Panc1 (cell line): ENCODE measurements around the gene IL34. TPM values are rescaled to one million over a fixed set of nuclear protein-coding genes. Genes with fewer than 3 reads are reported as not detected.

ENCODE experiments used
- ATAC-seq: fragments of 200-7000 bp; cut with Tn5 transposase; 2 replicates; pipeline ENCODE4 v1.9.1; 2020; ENCODE audit warnings: mild to moderate bottlenecking, moderate library complexity
- BruUV-seq: library from RNA; stranded (reverse); fragments of 400-500 nt; replicated peaks from 2 replicates; lab custom pipeline; 2021; lab: Mats Ljungman, UMichigan
- CTCF ChIA-PET: fragments of 300-600 bp; sonication (Branson Sonifier 250); formaldehyde crosslinking; loops from one replicate; lab custom pipeline; 2022; ENCODE audit warnings: antibody characterized with exemption; lab: Charles Lee
- POLR2A ChIA-PET: fragments of 300-600 bp; sonication (Branson Sonifier 250); formaldehyde crosslinking; loops from one replicate; lab custom pipeline; 2022; ENCODE audit warnings: antibody characterized with exemption; lab: Charles Lee
- DNase-seq: peaks from one replicate; pipeline ENCODE4 v3.0.0-alpha.2; 2010; ENCODE audit warnings: low read depth, low spot score
- H3K27ac ChIP-seq: 2 replicates; pipeline ENCODE4 v1.5.1; 2011; ENCODE audit warnings: mild to moderate bottlenecking, low read length, inconsistent platforms
- H3K27me3 ChIP-seq: fragments of 200-500 bp; sonication (Bioruptor generic); 2 replicates; pipeline ENCODE4 v1.6.0; 2014; ENCODE audit warnings: low read length, inconsistent platforms; ENCODE audit not compliant: control insufficient read depth, insufficient read depth
- H3K36me3 ChIP-seq: fragments of 200-500 bp; sonication (Bioruptor generic); 2 replicates; pipeline ENCODE4 v1.5.1; 2014; ENCODE audit warnings: inconsistent platforms, mild to moderate bottlenecking, low read length, moderate library complexity; ENCODE audit not compliant: control insufficient read depth, insufficient read depth
- H3K4me1 ChIP-seq: 2 replicates; pipeline ENCODE4 v1.5.1; 2011; ENCODE audit warnings: inconsistent platforms, mild to moderate bottlenecking, low read length, moderate library complexity; ENCODE audit not compliant: control insufficient read depth, insufficient read depth
- H3K4me3 ChIP-seq, 2 experiments: 2 replicates each; pipeline ENCODE4 v1.5.1; 2011 to 2012; ENCODE audit warnings: low read depth in 2 of 2, low read length in 2 of 2, mild to moderate bottlenecking in 2 of 2, inconsistent platforms in 1 of 2, moderate library complexity in 1 of 2
- H3K9me3 ChIP-seq: fragments of 200-500 bp; sonication (Bioruptor generic); 2 replicates; pipeline ENCODE4 v1.5.1; 2014; ENCODE audit warnings: low read depth, mild to moderate bottlenecking, inconsistent platforms, low read length, moderate library complexity; ENCODE audit not compliant: control insufficient read depth, insufficient read depth
- POLR2AphosphoS5 ChIP-seq: IDR thresholded peaks from 2 replicates; pipeline ENCODE4 v1.6.1; 2012; ENCODE audit warnings: mild to moderate bottlenecking, low read depth, low read length, moderate library complexity
- SIN3A ChIP-seq: IDR thresholded peaks from 2 replicates; pipeline ENCODE4 v1.6.1; 2012; ENCODE audit warnings: low read depth, mild to moderate bottlenecking, low read length, moderate library complexity, borderline replicate concordance; ENCODE audit not compliant: insufficient read depth
- TCF7L2 ChIP-seq: IDR thresholded peaks from 2 replicates; pipeline ENCODE4 v1.6.1; 2011; ENCODE audit warnings: mild to moderate bottlenecking, low read depth, low read length, inconsistent platforms
- in situ Hi-C: cut with HindIII; loops from 2 replicates; pipeline ENCODE4 v1.10.0; 2016; ENCODE audit warnings: low sequenced_read_pairs, low pct_unique_long_range_greater_than_20kb
- intact Hi-C: fragments of 100-400 bp; cut with micrococcal nuclease; formaldehyde crosslinking; loops from one replicate; pipeline ENCODE4 v1.10.0; 2022; ENCODE audit not compliant: unreplicated experiment
- total RNA-seq: library from RNA; stranded (reverse); gene quantifications from one replicate; pipeline ENCODE4 v1.2.1, GENCODE V29; 2021; ENCODE audit not compliant: unreplicated experiment
- TF ChIP-seq, protein P1 (sequence below), 2 experiments: IDR thresholded peaks; 2 replicates each; pipeline ENCODE4 v1.6.1; 2011 to 2012; ENCODE audit warnings: low read depth in 2 of 2, control low read depth in 1 of 2, low read length in 1 of 2, mild to moderate bottlenecking in 1 of 2, moderate library complexity in 1 of 2; ENCODE audit not compliant: insufficient read depth in 1 of 2
- TF ChIP-seq, protein P2 (sequence below): fragments of 450-650 bp; IDR thresholded peaks from 2 replicates; pipeline ENCODE4 v1.5.1; 2017; ENCODE audit warnings: mild to moderate bottlenecking

Gene IL34
- total RNA-seq, 1 experiment from 2014 or later, result 5.8 TPM

DNA sequence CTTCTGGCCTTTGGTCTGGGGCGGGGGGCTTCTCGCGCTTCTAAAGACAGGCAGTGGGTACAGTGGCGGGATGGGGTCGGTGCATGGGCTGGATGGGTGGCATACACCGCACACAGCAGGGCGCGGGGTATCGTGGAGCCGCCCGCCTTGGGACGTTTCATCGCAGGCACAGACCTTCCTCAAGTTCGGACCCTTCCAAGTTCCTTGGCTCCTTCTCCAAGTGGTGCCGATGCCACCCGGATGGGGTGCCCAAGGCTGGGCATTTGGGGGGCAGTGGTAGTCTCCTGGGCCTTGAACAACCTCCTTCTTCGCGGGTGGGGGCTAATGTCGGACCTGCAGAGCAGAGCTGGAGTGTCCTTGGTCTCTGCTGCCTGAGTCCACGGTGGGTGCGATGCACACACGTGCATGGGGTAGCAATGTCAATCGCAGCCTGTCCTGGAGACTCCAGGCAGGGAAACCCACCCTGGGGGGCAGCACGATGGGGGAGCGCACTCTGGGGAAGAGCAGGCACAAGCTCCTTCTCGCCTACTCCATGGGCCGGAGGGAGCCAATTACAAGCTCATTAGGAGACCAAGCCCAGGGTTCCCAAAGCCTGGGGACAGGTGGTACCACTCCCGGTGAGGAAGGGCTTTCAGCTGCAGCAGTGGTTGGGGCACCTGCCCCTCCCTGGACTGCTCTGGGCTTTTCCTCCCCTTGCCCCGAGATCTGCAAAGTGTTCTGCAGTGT is 40.2 kb downstream of the IL34 start:
- Histone ChIP-seq H3K36me3 (peaks cover 4% of the 10 kb centered on the region; the same call in 1 of the 2 replicates), H3K4me3 (peak overlapping the region; percentile 11 to 61; a peak in 3 of 4 replicates), H3K27me3 (no peaks in the 10 kb centered on the region), H3K9me3 (no peaks in the 10 kb centered on the region), H3K27ac (peak overlapping the region; percentile 51), H3K4me1 (peaks cover 43% of the 10 kb centered on the region)
- TF ChIP-seq, protein P1, sequence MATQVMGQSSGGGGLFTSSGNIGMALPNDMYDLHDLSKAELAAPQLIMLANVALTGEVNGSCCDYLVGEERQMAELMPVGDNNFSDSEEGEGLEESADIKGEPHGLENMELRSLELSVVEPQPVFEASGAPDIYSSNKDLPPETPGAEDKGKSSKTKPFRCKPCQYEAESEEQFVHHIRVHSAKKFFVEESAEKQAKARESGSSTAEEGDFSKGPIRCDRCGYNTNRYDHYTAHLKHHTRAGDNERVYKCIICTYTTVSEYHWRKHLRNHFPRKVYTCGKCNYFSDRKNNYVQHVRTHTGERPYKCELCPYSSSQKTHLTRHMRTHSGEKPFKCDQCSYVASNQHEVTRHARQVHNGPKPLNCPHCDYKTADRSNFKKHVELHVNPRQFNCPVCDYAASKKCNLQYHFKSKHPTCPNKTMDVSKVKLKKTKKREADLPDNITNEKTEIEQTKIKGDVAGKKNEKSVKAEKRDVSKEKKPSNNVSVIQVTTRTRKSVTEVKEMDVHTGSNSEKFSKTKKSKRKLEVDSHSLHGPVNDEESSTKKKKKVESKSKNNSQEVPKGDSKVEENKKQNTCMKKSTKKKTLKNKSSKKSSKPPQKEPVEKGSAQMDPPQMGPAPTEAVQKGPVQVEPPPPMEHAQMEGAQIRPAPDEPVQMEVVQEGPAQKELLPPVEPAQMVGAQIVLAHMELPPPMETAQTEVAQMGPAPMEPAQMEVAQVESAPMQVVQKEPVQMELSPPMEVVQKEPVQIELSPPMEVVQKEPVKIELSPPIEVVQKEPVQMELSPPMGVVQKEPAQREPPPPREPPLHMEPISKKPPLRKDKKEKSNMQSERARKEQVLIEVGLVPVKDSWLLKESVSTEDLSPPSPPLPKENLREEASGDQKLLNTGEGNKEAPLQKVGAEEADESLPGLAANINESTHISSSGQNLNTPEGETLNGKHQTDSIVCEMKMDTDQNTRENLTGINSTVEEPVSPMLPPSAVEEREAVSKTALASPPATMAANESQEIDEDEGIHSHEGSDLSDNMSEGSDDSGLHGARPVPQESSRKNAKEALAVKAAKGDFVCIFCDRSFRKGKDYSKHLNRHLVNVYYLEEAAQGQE (IDR thresholded peaks at IDR 0.05; ENCODE audit: insufficient read depth in 1 of 2, low read depth in 2 of 2, low read length in 1 of 2), result no peak
- TF ChIP-seq TCF7L2 (no peak), SIN3A (no peak), POLR2AphosphoS5 (no peak)
- TF ChIP-seq, protein P2, sequence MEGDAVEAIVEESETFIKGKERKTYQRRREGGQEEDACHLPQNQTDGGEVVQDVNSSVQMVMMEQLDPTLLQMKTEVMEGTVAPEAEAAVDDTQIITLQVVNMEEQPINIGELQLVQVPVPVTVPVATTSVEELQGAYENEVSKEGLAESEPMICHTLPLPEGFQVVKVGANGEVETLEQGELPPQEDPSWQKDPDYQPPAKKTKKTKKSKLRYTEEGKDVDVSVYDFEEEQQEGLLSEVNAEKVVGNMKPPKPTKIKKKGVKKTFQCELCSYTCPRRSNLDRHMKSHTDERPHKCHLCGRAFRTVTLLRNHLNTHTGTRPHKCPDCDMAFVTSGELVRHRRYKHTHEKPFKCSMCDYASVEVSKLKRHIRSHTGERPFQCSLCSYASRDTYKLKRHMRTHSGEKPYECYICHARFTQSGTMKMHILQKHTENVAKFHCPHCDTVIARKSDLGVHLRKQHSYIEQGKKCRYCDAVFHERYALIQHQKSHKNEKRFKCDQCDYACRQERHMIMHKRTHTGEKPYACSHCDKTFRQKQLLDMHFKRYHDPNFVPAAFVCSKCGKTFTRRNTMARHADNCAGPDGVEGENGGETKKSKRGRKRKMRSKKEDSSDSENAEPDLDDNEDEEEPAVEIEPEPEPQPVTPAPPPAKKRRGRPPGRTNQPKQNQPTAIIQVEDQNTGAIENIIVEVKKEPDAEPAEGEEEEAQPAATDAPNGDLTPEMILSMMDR, result no peak
- in situ Hi-C loops (no loop called here), intact Hi-C loops (no loop called here)
- no peak for DNase-seq
- CTCF ChIA-PET, result interaction anchor here (0.7 kb wide), 1 partner anchor 611 kb away, joined by 3 read pairs; no protein-coding TSS in a partner anchor
- POLR2A ChIA-PET, result no interaction called here
- BruUV-seq, result no TSS peak
- peak; percentile 19 for ATAC-seq

GRCh38 chr16:70687102-70687511 is 40.7 kb downstream of the IL34 start:
- intact Hi-C loops (no loop called here), in situ Hi-C loops (no loop called here)
- H3K9me3 ChIP-seq, result no peaks in the 10 kb centered on the region
- H3K27me3 ChIP-seq, result no peaks in the 10 kb centered on the region
- BruUV-seq, result no TSS peak
- H3K4me3 ChIP-seq, result no peak overlapping the region
- peaks cover 4% of the 10 kb centered on the region; the same call in 1 of the 2 replicates for H3K36me3 ChIP-seq
- DNase-seq (no peak), ATAC-seq (peak; percentile 12)
- CTCF ChIA-PET, result interaction anchor here (0.7 kb wide), 1 partner anchor 610 kb away, joined by 3 read pairs; no protein-coding TSS in a partner anchor
- POLR2A ChIA-PET, result no interaction called here
- TF ChIP-seq POLR2AphosphoS5, result no peak
- TF ChIP-seq SIN3A, result no peak
- H3K4me1 ChIP-seq, result peaks cover 42% of the 10 kb centered on the region
- peak overlapping the region; percentile 51 for H3K27ac ChIP-seq
